Activated CD8-positive, alpha-beta memory T cell treated with anti-CD3 and anti-CD28 coated beads, Interleukin-2, amount 10 ng/mL, durations not matched to agents 7 days and 5 days (primary cell): ENCODE results near the gene AIG1. TPM values are rescaled to one million over a fixed set of nuclear protein-coding genes. Genes with fewer than 3 reads are reported as not detected.

Experiments used
- ATAC-seq: fragments of 150-1000 bp; cut with Tn5 transposase; one replicate; pipeline ENCODE4 v1.10.0; 2021; ENCODE audit warnings: moderate library complexity
- CTCF ChIA-PET: fragments of 350-600 bp; sonication (Branson Sonifier 250); formaldehyde crosslinking; loops from one replicate; lab custom pipeline; 2021; ENCODE audit warnings: antibody characterized with exemption; lab: Charles Lee
- DNase-seq: peaks from one replicate; pipeline ENCODE4 v3.0.0-alpha.2; 2020
- H3K27ac Mint-ChIP-seq: one replicate; pipeline ENCODE4 v1.8.0; 2021; ENCODE audit warnings: mild to moderate bottlenecking, mixed read lengths
- H3K27me3 Mint-ChIP-seq: one replicate; pipeline ENCODE4 v1.8.0; 2021; ENCODE audit warnings: mixed read lengths
- H3K36me3 Mint-ChIP-seq: one replicate; pipeline ENCODE4 v1.8.0; 2021; ENCODE audit warnings: mild to moderate bottlenecking, mixed read lengths
- H3K4me1 Mint-ChIP-seq: one replicate; pipeline ENCODE4 v1.8.0; 2021; ENCODE audit warnings: mixed read lengths
- H3K4me3 Mint-ChIP-seq: one replicate; pipeline ENCODE4 v1.8.0; 2021; ENCODE audit warnings: mild to moderate bottlenecking, moderate library complexity, mixed read lengths
- H3K9me3 Mint-ChIP-seq: one replicate; pipeline ENCODE4 v1.8.0; 2022; ENCODE audit warnings: low read depth, mixed read lengths
- total RNA-seq, 2 experiments: library from RNA; stranded (reverse); gene quantifications; one replicate each; pipeline ENCODE4 v1.2.3, GENCODE V29; 2021

AIG1 gene
- total RNA-seq, 2 experiments from 2014 or later, result 8.8 to 9.2 TPM

DNA sequence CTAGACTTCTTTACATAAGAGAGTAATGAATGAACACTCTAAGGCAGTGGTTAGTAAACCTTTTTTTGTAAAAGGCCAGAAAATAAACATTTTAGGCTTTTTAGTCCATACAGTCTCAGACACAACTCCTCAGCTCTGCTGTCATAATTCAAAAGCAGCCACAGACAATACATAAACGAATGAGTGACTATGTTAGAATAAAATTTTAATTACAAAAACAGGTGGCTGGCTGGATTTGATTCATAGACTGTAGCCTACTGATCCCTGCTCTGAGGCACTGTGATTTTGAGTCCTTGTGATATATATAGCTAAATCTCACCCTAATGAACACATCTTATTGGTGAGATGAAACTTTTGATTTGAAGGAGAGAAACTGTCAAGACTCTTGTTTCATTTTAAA lies 155.1 kb downstream of the AIG1 start:
- H3K27ac Mint-ChIP-seq, result no peak overlapping the region
- no peaks in the 10 kb centered on the region for H3K36me3 Mint-ChIP-seq
- no peaks in the 10 kb centered on the region for H3K4me1 Mint-ChIP-seq
- DNase-seq (no peak), ATAC-seq (no peak)
- no peak overlapping the region for H3K4me3 Mint-ChIP-seq
- CTCF ChIA-PET, result no interaction called here
- H3K27me3 Mint-ChIP-seq, result no peaks in the 10 kb centered on the region
- H3K9me3 Mint-ChIP-seq, result no peaks in the 10 kb centered on the region

DNA sequence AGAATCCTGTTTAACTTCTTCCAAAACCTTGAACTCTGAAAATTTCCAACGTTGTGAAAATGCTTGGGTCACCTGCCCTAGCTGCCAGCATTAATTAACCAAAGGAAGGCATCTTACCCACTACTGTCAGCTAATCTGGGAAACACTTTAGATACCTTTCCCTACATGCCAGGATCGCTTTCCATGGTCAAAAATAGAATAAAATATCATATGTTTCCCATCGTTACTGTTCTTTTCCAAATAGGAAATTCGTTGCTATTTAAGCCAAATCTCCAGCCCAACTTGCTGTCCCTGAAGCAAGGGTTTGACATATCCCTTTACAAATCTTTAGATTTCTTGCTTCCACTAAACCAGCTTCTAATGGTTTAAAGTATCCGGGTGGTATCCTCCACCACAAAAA lies 157.5 kb downstream of the AIG1 start:
- H3K27ac Mint-ChIP-seq, result no peak overlapping the region
- no peak for ATAC-seq
- CTCF ChIA-PET, result no interaction called here
- no peaks in the 10 kb centered on the region for H3K9me3 Mint-ChIP-seq
- no peak overlapping the region for H3K4me3 Mint-ChIP-seq
- H3K4me1 Mint-ChIP-seq, result no peaks in the 10 kb centered on the region
- H3K27me3 Mint-ChIP-seq, result no peaks in the 10 kb centered on the region
- no peaks in the 10 kb centered on the region for H3K36me3 Mint-ChIP-seq
- DNase-seq, result no peak

DNA sequence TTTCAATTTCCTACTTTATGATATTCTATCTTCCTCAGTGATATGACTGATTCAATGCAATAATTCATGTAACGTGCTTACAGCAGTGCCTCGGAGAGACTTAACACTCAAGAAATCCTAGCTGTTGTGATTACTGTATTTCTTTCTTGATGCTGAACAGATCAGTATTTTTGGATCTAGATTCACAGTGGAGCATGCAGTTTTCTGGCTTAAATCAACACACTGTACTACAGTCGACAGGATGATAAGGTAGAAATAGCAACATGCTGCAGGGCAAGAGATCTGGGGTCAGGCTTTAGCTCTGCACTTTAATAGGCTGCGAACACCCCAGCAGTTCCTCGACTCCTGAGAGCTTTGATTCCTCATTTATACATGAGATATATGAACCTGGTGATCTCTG lies 161.0 kb downstream of the AIG1 start:
- CTCF ChIA-PET, result interaction anchor here (1.4 kb wide), 1 partner anchor 11 kb away, joined by 4 read pairs; no protein-coding TSS in a partner anchor
- no peaks in the 10 kb centered on the region for H3K9me3 Mint-ChIP-seq
- no peak overlapping the region for H3K4me3 Mint-ChIP-seq
- no peak for DNase-seq
- no peak overlapping the region for H3K27ac Mint-ChIP-seq
- H3K36me3 Mint-ChIP-seq, result no peaks in the 10 kb centered on the region
- no peak for ATAC-seq
- H3K4me1 Mint-ChIP-seq, result no peaks in the 10 kb centered on the region
- H3K27me3 Mint-ChIP-seq, result no peaks in the 10 kb centered on the region

DNA sequence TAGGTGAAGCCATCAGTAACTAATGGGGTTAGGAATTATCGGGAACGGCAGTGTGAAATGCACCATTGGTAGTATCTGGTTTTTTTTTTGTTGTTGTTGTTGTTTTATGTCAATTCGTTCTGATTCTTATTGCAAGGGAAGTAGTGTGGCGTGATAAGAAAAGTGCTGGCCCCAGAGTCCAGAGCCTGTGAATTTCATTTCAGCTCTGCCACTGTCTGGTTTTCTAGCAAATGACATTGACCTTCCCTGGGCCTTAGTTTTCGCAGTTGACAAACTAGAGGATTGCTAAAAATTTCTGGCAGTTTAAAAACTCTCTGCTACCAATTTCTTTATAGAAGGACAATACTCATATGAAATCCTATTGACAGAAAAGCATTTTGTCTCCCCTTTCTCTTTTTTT lies 161.6 kb downstream of the AIG1 start:
- CTCF ChIA-PET, result no interaction called here
- H3K4me3 Mint-ChIP-seq, result no peak overlapping the region
- no peak overlapping the region for H3K27ac Mint-ChIP-seq
- ATAC-seq (no peak), DNase-seq (no peak)
- no peaks in the 10 kb centered on the region for H3K27me3 Mint-ChIP-seq
- H3K9me3 Mint-ChIP-seq, result no peaks in the 10 kb centered on the region
- H3K4me1 Mint-ChIP-seq, result no peaks in the 10 kb centered on the region
- H3K36me3 Mint-ChIP-seq, result no peaks in the 10 kb centered on the region

GRCh38 chr6:143222801-143223231 lies 162.1 kb downstream of the AIG1 start:
- Mint-ChIP-seq H3K9me3 (no peaks in the 10 kb centered on the region), H3K4me3 (no peak overlapping the region), H3K36me3 (no peaks in the 10 kb centered on the region), H3K27ac (no peak overlapping the region), H3K4me1 (no peaks in the 10 kb centered on the region), H3K27me3 (no peaks in the 10 kb centered on the region)
- ATAC-seq, result no peak
- no peak for DNase-seq
- CTCF ChIA-PET, result no interaction called here

DNA sequence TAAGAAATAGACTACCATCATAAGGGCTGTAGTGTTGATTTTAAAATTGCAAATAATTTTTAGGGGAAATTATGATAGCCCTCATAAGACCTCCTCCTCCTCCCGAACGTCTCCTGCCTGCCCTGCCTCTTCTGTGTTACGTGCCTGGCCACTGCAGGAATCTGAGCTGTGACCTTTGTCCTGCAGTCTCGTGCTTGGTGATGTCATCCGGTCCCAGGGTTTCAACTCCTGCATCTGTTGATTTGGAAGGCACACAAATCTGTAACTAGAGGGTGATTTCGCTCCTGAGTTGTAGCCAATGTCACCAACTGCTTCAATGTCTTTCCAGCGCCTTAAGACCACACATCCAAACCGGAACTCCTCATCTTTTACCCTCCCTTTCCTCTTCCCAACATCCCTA lies 163.2 kb downstream of the AIG1 start:
- CTCF ChIA-PET, result no interaction called here
- H3K4me3 Mint-ChIP-seq, result no peak overlapping the region
- H3K27me3 Mint-ChIP-seq, result no peaks in the 10 kb centered on the region
- ATAC-seq (no peak), DNase-seq (no peak)
- no peak overlapping the region for H3K27ac Mint-ChIP-seq
- H3K9me3 Mint-ChIP-seq, result no peaks in the 10 kb centered on the region
- no peaks in the 10 kb centered on the region for H3K4me1 Mint-ChIP-seq
- no peaks in the 10 kb centered on the region for H3K36me3 Mint-ChIP-seq

DNA sequence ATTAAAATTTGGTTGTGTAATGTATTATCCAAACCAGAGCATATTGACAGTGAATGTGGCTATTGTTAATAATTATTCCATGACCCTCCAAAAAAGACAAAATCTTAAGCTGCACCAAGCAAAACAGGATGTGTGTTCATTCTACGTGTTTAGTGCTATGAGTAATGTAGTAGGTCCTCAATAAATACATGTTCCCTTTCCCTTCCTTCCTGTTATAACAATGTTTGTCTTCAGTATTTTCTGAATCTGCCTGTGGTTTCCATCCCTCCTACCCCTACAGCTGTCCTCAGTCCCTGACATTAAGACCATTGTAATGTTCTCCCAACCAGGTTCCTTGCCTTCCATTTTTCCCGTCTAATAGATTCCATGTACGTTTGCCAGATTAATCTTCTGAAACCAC lies 163.8 kb downstream of the AIG1 start:
- DNase-seq (no peak), ATAC-seq (no peak)
- Mint-ChIP-seq H3K27ac (no peak overlapping the region), H3K36me3 (no peaks in the 10 kb centered on the region), H3K4me1 (no peaks in the 10 kb centered on the region), H3K27me3 (no peaks in the 10 kb centered on the region), H3K4me3 (no peak overlapping the region), H3K9me3 (no peaks in the 10 kb centered on the region)
- CTCF ChIA-PET, result no interaction called here

- H3K27me3 Mint-ChIP-seq, result no peaks in the 10 kb centered on the region
- no peaks in the 10 kb centered on the region for H3K36me3 Mint-ChIP-seq
- no peak overlapping the region for H3K27ac Mint-ChIP-seq
- CTCF ChIA-PET, result no interaction called here
- no peaks in the 10 kb centered on the region for H3K4me1 Mint-ChIP-seq
- no peaks in the 10 kb centered on the region for H3K9me3 Mint-ChIP-seq
- no peak overlapping the region for H3K4me3 Mint-ChIP-seq
- ATAC-seq, result no peak
- DNase-seq, result no peak
Observed at GRCh38 chr6:143225929-143226328, 165.2 kb downstream of the AIG1 start.

GRCh38 chr6:143227675-143228074 lies 167.0 kb downstream of the AIG1 start:
- no peaks in the 10 kb centered on the region for H3K4me1 Mint-ChIP-seq
- ATAC-seq, result no peak
- no peaks in the 10 kb centered on the region for H3K9me3 Mint-ChIP-seq
- CTCF ChIA-PET, result no interaction called here
- no peaks in the 10 kb centered on the region for H3K27me3 Mint-ChIP-seq
- no peaks in the 10 kb centered on the region for H3K36me3 Mint-ChIP-seq
- H3K4me3 Mint-ChIP-seq, result no peak overlapping the region
- no peak overlapping the region for H3K27ac Mint-ChIP-seq
- no peak for DNase-seq

DNA sequence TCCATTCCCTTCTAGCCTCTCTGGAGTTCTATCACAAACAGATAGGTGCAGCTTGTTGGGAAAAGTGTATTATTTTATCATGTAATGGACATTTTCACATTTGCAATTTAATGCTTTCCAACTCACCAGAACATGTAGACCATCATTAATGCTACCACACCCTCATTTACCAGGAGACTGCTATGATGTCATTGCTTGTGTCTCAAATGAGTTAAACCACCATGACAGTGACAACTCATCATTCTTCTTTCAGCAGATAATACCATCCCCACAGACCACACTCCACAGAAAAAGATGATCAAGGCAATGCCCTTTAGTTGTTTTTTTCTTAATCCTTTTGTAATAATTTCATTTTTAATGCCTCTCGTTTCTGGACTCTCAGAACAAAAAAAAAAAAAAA lies 168.7 kb downstream of the AIG1 start:
- Mint-ChIP-seq H3K36me3 (no peaks in the 10 kb centered on the region), H3K27ac (no peak overlapping the region), H3K27me3 (no peaks in the 10 kb centered on the region), H3K4me1 (no peaks in the 10 kb centered on the region), H3K4me3 (no peak overlapping the region), H3K9me3 (no peaks in the 10 kb centered on the region)
- DNase-seq (no peak), ATAC-seq (no peak)
- CTCF ChIA-PET, result no interaction called here

DNA sequence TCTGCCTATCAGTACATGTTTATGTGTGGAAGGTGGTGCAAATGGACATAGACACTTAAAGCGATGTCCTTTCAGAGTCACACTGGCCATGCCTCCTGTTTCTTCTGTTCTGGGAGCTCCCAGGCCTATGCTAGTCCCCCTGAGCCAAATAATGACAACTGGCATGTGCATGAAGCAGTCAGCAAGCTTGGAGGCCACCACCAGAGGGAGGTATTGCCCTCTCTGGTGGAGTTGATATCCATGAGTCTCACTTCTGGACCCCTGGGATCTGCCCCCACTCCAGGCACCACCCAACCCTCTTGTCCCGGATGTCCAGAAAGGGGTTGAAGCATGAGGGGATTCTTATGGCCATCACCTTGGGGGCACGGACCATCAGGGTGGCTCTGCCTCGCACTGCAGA lies 172.2 kb downstream of the AIG1 start:
- CTCF ChIA-PET, result interaction anchor here (0.9 to 2.7 kb wide), 3 partner anchors 12 to 194 kb away, joined by 3 to 21 read pairs (median 4); no protein-coding TSS in a partner anchor
- Mint-ChIP-seq H3K9me3 (no peaks in the 10 kb centered on the region), H3K27me3 (no peaks in the 10 kb centered on the region), H3K4me1 (no peaks in the 10 kb centered on the region), H3K36me3 (no peaks in the 10 kb centered on the region), H3K4me3 (no peak overlapping the region), H3K27ac (no peak overlapping the region)
- ATAC-seq (no peak), DNase-seq (peak; percentile 57)

- no peaks in the 10 kb centered on the region for H3K9me3 Mint-ChIP-seq
- CTCF ChIA-PET, result interaction anchor here (1.2 to 2.7 kb wide), 2 partner anchors 28 to 193 kb away, joined by 3 to 21 read pairs; no protein-coding TSS in a partner anchor
Observed at GRCh38 chr6:143233554-143234285, 173.0 kb downstream of the AIG1 start.

GRCh38 chr6:143234734-143235133 lies 174.0 kb downstream of the AIG1 start:
- Mint-ChIP-seq H3K4me1 (no peaks in the 10 kb centered on the region), H3K4me3 (no peak overlapping the region), H3K27ac (no peak overlapping the region), H3K9me3 (no peaks in the 10 kb centered on the region), H3K36me3 (no peaks in the 10 kb centered on the region), H3K27me3 (no peaks in the 10 kb centered on the region)
- DNase-seq (no peak), ATAC-seq (no peak)
- CTCF ChIA-PET, result no interaction called here

More at GRCh38 chr6:143233554-143234285, 173.0 kb downstream of the AIG1 start:
- Mint-ChIP-seq H3K4me3 (no peak overlapping the region), H3K36me3 (no peaks in the 10 kb centered on the region), H3K27ac (no peak overlapping the region), H3K27me3 (no peaks in the 10 kb centered on the region), H3K4me1 (no peaks in the 10 kb centered on the region)
- DNase-seq (no peak), ATAC-seq (no peak)

- no peaks in the 10 kb centered on the region for H3K9me3 Mint-ChIP-seq
- H3K27ac Mint-ChIP-seq, result no peak overlapping the region
- H3K36me3 Mint-ChIP-seq, result no peaks in the 10 kb centered on the region
- H3K4me1 Mint-ChIP-seq, result no peaks in the 10 kb centered on the region
- no peak for ATAC-seq
- CTCF ChIA-PET, result interaction anchor here (1.5 kb wide), 1 partner anchor 191 kb away, joined by 3 read pairs; no protein-coding TSS in a partner anchor
- no peak overlapping the region for H3K4me3 Mint-ChIP-seq
- no peaks in the 10 kb centered on the region for H3K27me3 Mint-ChIP-seq
- DNase-seq, result no peak
Observed at GRCh38 chr6:143236151-143236798, 175.6 kb downstream of the AIG1 start.
